EL (cell line): ENCODE results near the gene TAF11L6.
"Not testable (repeated sequence)": the region's sequence is repeated elsewhere in the genome, so short reads cannot be mapped to it uniquely, and the experiment has no call there.

Experiments used
- DNase-seq: peaks from one replicate; pipeline ENCODE4 v3.0.0-alpha.2; 2016

The TAF11L6 gene

DNA sequence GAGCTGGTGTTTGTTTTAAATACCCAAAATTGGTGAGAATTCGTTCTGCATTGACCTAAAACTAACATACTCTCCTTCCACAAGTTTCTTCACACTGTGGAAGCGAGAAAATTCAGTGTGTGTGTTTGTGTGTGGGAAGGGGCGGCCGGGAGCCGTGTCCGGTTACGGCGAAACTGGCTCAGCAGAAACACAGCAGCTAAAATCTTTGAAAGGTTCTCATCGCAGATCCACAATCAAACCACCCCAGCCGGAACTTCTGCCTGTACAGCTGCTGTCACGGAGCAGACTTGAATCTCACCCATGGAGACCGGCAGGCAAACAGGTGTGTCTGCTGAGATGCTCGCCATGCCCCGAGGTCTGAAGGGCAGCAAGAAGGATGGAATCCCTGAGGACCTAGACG is at the start of gene TAF11L6:
TAF11L6 (plus strand) TSS at position 301 of the 400 bp plus-strand sequence.
- not testable (repeated sequence) for DNase-seq

DNA sequence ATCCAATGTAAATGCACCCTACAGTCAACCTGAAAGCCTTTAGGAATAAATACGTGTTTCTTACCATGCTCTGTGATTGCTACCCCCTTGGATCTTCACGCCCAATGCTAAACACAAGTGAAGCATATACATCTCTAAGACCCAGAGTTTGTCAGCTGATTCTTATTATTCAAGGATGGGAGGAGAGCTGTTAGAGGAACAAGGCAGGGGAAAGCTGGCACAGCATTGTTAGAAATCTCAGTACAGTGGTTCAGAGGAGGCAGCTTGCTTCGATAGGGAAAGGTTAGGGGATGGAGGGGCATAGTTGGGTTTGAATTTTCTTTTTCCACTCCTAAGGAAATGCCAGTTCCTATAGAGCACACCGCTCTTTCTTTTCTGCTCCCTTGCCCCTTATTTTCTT is 47.1 kb upstream of the TAF11L6 start:
- DNase-seq = no peak

DNA sequence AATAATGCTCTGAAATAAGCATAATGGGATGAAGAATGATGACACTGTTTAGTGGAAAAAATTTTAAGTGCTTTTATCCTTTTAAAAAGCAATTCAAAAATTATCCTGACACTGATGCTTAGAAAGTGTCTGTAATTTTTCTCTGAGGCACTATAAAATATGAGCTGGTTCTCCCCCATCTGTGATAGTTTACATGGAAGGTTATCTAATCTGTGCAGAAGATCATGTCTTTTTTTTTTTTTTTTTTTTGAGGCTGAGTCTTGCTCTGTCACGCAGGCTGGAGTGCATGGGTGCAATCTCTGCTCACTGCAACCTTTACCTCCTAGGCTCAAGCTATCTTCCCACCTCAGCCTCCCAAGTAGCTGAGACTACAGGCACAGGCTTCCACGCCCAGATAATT is 45.7 kb upstream of the TAF11L6 start:
- no peak for DNase-seq

DNA sequence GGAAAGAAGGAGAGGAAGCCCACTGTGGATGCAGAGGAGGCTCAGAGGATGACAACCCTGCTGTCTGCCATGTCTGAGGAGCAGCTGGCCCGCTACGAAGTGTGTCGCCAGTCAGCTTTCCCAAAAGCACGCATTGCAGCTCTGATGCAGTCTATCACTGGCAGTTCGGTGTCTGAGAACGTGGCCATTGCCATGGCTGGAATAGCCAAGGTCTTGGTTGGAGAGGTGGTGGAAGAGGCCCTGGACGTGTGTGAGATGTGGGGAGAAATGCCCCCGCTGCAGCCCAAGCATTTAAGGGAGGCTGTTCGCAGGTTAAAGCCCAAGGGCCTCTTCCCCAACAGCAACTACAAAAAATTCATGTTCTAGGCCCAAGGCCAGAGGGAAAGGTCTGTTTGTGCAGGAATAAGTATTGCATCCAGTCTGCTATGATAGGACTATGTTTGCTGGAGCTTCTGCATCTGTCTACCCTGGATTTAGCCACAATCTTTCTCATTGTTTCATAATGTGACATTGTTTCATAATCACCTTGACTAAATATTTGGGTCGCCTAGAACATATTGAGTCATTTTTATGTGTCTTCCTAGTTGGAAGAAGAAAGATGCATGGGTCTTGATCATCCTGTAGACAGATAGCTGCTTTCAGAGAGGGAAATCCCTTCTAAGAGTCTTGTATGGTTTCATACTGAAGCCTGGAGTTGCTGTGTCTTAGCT is 41.9 kb upstream of the TAF11L6 start:
- not testable (repeated sequence) for DNase-seq

DNA sequence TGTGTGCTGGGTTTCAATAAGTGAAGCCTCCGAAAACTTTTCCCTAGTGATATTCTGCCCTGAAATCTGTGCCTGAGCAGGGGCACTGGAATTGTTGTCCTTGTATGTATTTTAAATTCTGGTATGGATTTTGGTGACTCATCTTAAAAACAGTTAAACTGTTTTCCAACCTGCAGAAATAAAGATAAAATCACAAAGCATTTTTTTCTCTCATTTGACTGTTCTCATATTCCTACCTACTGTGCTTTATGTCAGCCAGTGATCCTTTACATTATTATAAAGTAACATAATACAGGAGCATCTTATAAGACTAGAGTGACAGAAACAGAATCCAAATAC is 41.3 kb upstream of the TAF11L6 start:
- DNase-seq = no peak

DNA sequence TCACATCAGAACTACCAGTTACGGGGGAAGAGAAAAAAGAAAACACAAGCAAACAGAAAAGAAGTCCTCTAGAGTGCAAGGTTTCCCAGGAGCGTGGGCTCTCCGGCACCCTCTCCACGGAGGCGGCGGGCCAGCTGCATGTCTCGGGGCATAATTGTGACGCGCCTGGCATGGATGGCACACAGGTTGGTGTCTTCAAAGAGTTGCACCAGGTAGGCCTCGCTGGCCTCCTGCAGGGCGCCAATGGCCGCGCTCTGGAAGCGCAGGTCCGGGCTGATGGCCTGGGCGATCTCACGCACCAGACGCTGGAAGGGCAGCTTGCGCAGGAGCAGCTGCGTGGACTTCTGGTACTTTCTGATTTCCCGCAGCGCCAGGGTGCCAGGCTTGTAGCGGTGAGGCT is 37.2 kb upstream of the TAF11L6 start:
- not testable (repeated sequence) for DNase-seq

DNA sequence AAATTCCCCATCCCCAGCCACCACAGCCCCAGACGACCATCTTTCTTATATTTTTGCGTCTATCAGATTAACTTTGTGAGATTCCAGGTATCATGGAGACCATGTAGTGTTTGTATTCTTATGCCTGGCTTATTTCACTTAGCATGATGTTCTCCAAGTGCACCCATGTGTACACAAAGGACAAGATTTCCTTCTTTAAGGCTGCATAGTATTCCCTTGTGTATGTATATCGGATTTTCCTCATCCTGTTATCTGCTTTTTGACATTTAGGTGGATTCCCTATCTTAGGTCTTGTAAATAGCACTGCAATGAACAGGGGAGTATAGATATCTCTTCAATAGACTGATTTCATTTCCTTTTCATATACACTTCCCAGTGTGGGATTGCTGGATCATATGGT is 35.7 kb upstream of the TAF11L6 start:
- no peak for DNase-seq

DNA sequence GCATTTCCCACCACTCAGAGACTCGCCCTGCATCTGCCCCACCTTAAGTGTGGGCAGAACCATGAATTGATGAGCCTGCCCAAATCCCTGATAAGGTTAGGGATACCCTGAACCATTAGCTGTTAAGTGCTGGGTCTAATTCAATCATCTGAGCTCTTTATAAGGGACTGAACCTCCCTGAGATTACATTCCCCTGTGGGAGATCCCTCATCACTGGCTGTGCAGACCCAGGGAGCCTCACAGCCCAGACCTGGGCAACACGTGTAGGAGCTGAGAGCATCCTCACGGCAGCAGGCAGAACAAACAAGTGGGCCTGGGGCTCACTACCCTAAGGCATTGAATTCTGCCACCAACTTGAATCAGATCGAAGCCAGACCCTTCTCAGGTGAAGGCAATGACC is 31.0 kb upstream of the TAF11L6 start:
- no peak for DNase-seq

DNA sequence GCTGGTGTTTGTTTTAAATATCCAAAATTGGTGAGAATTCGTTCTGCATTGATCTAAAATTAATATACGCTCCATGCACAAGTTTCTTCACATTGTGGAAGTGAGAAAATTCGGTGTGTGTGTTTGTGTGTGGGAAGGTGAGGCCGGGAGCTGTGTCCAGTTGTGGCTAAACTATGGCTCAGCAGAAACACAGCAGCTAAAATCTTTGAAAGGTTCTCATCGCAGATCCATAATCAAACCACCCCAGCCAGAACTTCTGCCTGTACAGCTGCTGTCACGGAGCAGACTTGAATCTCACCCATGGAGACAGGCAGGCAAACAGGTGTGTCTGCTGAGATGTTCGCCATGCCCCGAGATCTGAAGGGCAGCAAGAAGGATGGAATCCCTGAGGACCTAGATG is 30.5 kb upstream of the TAF11L6 start, which contains the start of gene TAF11L2:
TAF11L2 (plus strand) TSS at position 301 of the 400 bp plus-strand sequence.
- not testable (repeated sequence) for DNase-seq

DNA sequence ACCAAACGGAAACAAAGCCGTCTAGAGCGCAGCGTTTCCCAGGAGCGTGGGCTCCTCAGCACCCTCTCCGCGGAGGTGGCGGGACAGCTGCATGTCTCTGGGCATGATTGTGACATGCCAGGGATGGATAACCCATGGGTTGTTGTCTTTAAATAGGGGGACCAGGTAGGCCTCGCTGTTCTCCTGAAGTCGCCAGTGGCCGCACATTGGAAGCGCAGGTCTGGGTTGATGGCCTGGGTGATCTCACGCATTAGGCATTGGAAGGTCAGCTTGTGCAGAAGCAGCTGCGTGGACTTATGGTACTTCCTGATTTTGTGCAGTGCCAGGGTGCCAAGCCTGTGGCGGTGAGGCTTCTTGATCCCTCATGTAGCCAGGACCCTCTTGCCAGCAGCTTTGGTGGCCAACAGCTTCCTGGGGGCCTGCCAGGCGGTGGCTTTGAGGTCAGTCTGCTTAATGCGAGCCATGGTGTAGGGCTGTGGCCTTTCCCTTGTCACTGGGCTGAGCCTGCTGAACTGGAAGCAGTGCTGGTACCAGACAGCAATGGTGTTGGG is 16.6 kb upstream of the TAF11L6 start:
- DNase-seq = no peak

DNA sequence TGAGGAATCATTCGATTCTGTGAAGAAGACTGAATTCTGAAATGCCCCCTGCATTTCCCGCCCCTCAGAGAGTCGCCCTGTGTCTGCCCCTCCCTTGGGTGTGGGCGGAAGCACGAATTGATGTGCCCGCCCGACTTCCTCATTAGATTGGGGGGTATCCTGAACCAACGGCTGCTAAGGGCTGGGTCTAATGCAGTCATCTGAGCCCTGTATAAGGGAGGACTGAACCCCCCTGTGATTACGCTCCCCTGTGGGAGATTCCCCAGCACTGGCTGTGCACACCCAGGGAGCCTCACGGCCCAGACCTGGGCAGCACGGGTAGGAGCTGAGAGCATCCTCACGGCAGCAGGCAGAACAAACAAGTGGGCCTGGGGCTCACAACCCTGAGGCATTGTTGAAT is 10.9 kb upstream of the TAF11L6 start:
- not testable (repeated sequence) for DNase-seq

DNA sequence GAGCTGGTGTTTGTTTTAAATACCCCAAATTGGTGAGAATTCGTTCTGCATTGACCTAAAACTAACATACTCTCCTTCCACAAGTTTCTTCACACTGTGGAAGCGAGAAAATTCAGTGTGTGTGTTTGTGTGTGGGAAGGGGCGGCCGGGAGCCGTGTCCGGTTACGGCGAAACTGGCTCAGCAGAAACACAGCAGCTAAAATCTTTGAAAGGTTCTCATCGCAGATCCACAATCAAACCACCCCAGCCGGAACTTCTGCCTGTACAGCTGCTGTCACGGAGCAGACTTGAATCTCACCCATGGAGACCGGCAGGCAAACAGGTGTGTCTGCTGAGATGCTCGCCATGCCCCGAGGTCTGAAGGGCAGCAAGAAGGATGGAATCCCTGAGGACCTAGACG is 10.4 kb upstream of the TAF11L6 start, which contains the start of gene TAF11L3:
TAF11L3 (plus strand) TSS at position 301 of the 400 bp plus-strand sequence.
- DNase-seq = not testable (repeated sequence)

DNA sequence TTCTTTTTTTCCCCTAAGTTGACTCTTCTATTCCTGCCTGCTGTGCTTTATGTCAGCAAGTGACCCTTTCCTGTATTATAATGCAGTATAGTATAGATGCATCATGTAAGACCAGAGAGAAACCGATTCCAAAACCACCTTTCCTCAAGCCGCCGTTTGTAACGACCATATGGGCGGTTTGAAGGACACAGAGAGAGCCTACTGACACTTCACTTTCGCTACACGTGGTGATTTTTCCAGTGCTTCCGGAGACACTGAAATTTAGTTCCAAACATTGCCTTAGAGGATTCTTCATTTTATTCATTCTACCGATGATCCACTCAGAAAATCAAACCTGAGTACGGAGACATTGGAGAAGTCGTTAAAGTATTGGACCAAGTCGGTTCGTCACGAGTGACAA is 9.0 kb upstream of the TAF11L6 start:
- not testable (repeated sequence) for DNase-seq

DNA sequence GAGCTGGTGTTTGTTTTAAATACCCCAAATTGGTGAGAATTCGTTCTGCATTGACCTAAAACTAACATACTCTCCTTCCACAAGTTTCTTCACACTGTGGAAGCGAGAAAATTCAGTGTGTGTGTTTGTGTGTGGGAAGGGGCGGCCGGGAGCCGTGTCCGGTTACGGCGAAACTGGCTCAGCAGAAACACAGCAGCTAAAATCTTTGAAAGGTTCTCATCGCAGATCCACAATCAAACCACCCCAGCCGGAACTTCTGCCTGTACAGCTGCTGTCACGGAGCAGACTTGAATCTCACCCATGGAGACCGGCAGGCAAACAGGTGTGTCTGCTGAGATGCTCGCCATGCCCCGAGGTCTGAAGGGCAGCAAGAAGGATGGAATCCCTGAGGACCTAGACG is 7.0 kb upstream of the TAF11L6 start, which contains the start of gene TAF11L4:
TAF11L4 (plus strand) TSS at position 301 of the 400 bp plus-strand sequence.
- DNase-seq = not testable (repeated sequence)

DNA sequence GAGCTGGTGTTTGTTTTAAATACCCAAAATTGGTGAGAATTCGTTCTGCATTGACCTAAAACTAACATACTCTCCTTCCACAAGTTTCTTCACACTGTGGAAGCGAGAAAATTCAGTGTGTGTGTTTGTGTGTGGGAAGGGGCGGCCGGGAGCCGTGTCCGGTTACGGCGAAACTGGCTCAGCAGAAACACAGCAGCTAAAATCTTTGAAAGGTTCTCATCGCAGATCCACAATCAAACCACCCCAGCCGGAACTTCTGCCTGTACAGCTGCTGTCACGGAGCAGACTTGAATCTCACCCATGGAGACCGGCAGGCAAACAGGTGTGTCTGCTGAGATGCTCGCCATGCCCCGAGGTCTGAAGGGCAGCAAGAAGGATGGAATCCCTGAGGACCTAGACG is 3.5 kb upstream of the TAF11L6 start, which contains the start of gene TAF11L5:
TAF11L5 (plus strand) TSS at position 301 of the 400 bp plus-strand sequence.
- not testable (repeated sequence) for DNase-seq

DNA sequence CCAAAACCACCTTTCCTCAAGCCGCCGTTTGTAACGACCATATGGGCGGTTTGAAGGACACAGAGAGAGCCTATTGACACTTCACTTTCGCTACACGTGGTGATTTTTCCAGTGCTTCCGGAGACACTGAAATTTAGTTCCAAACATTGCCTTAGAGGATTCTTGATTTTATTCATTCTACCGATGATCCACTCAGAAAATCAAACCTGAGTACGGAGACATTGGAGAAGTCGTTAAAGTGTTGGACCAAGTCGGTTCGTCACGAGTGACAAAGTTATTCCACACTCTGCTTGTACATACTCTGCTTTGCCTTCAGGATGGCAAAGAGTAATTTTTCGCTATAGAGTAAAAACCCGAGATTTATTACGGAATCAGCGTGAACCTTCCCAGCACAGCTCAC is 2.0 kb upstream of the TAF11L6 start:
- not testable (repeated sequence) for DNase-seq
